ENCODE measurements around the gene LTF. TPM values are rescaled to one million over a fixed set of nuclear protein-coding genes. Genes with fewer than 3 reads are reported as not detected.

Gene LTF
- total and polyA plus RNA-seq, 9 of the 15 experiments (the other 6 are each of a cell fraction or from before 2014, with no cell fraction given), result 0.07 TPM; not detected in 8

- TF ChIP-seq, protein P1, sequence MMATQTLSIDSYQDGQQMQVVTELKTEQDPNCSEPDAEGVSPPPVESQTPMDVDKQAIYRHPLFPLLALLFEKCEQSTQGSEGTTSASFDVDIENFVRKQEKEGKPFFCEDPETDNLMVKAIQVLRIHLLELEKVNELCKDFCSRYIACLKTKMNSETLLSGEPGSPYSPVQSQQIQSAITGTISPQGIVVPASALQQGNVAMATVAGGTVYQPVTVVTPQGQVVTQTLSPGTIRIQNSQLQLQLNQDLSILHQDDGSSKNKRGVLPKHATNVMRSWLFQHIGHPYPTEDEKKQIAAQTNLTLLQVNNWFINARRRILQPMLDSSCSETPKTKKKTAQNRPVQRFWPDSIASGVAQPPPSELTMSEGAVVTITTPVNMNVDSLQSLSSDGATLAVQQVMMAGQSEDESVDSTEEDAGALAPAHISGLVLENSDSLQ (IDR thresholded peaks at IDR 0.05), result no peak
- TF ChIP-seq, protein P2, sequence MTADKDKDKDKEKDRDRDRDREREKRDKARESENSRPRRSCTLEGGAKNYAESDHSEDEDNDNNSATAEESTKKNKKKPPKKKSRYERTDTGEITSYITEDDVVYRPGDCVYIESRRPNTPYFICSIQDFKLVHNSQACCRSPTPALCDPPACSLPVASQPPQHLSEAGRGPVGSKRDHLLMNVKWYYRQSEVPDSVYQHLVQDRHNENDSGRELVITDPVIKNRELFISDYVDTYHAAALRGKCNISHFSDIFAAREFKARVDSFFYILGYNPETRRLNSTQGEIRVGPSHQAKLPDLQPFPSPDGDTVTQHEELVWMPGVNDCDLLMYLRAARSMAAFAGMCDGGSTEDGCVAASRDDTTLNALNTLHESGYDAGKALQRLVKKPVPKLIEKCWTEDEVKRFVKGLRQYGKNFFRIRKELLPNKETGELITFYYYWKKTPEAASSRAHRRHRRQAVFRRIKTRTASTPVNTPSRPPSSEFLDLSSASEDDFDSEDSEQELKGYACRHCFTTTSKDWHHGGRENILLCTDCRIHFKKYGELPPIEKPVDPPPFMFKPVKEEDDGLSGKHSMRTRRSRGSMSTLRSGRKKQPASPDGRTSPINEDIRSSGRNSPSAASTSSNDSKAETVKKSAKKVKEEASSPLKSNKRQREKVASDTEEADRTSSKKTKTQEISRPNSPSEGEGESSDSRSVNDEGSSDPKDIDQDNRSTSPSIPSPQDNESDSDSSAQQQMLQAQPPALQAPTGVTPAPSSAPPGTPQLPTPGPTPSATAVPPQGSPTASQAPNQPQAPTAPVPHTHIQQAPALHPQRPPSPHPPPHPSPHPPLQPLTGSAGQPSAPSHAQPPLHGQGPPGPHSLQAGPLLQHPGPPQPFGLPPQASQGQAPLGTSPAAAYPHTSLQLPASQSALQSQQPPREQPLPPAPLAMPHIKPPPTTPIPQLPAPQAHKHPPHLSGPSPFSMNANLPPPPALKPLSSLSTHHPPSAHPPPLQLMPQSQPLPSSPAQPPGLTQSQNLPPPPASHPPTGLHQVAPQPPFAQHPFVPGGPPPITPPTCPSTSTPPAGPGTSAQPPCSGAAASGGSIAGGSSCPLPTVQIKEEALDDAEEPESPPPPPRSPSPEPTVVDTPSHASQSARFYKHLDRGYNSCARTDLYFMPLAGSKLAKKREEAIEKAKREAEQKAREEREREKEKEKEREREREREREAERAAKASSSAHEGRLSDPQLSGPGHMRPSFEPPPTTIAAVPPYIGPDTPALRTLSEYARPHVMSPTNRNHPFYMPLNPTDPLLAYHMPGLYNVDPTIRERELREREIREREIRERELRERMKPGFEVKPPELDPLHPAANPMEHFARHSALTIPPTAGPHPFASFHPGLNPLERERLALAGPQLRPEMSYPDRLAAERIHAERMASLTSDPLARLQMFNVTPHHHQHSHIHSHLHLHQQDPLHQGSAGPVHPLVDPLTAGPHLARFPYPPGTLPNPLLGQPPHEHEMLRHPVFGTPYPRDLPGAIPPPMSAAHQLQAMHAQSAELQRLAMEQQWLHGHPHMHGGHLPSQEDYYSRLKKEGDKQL (CRISPR knock-in tag; IDR thresholded peaks at IDR 0.05; ENCODE audit: borderline replicate concordance), result no peak
- TF ChIP-seq HCFC1 (IDR thresholded peaks at IDR 0.05; ENCODE audit: low read depth, low read length), result peak; percentile 60
- no peak for TF ChIP-seq TAF9B (IDR thresholded peaks at IDR 0.05; ENCODE audit: partially characterized antibody)
- TF ChIP-seq HDAC2 (IDR thresholded peaks at IDR 0.05), result 0 out of 2 replicates have a peak, but pooled peaks have one; percentile 40
- no peak for TF ChIP-seq NFE2L1 (tag; IDR thresholded peaks at IDR 0.05; ENCODE audit: borderline replicate concordance, low read depth)
- peak; percentile 90 for TF ChIP-seq SP1 (CRISPR knock-in tag; IDR thresholded peaks at IDR 0.05)
- TF ChIP-seq, protein P3, sequence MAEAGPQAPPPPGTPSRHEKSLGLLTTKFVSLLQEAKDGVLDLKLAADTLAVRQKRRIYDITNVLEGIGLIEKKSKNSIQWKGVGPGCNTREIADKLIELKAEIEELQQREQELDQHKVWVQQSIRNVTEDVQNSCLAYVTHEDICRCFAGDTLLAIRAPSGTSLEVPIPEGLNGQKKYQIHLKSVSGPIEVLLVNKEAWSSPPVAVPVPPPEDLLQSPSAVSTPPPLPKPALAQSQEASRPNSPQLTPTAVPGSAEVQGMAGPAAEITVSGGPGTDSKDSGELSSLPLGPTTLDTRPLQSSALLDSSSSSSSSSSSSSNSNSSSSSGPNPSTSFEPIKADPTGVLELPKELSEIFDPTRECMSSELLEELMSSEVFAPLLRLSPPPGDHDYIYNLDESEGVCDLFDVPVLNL (CRISPR knock-in tag; IDR thresholded peaks at IDR 0.05; ENCODE audit: low read depth), result no peak
- TF ChIP-seq NR2C2 (CRISPR knock-in tag; IDR thresholded peaks at IDR 0.05), result peak; percentile 62; the same call in 1 of the 2 replicates
- peak; percentile 43; the same call in 1 of the 2 replicates for TF ChIP-seq NR2C2 (tag; IDR thresholded peaks at IDR 0.05)
- TF ChIP-seq SRSF7 (optimal IDR thresholded peaks at IDR 0.05; ENCODE audit: low read depth, low read length), result no peak
- TF ChIP-seq FIP1L1 (IDR thresholded peaks at IDR 0.05; ENCODE audit: low read depth, low read length, poor library complexity, severe bottlenecking), result no peak
- no peak for TF ChIP-seq ZNF449 (CRISPR knock-in tag; IDR thresholded peaks at IDR 0.05)
- TF ChIP-seq NBN (IDR thresholded peaks at IDR 0.05; ENCODE audit: low read depth), result peak; percentile 96
- TF ChIP-seq ZNF212 (CRISPR knock-in tag; IDR thresholded peaks at IDR 0.05), result no peak
- TF ChIP-seq IRF9 (tag; IDR thresholded peaks at IDR 0.05), result no peak
These were observed 24.1 kb upstream of the LTF start (continued) for GRCh38 chr3:46488735-46489361.

Data from K562 (cell line).